K562 (cell line): ENCODE measurements around the gene PADI4. TPM values are rescaled to one million over a fixed set of nuclear protein-coding genes. Genes with fewer than 3 reads are reported as not detected.
A peak's percentile ranks its signal among the peaks of the same experiment; 100 is the strongest.

Experiments used
- ATAC-seq: fragments of 200-7000 bp; cut with Tn5 transposase; 3 replicates; pipeline ENCODE4 v1.9.1; 2020; ENCODE audit warnings: moderate library complexity
- BruUV-seq: library from RNA; stranded (reverse); fragments of 400-500 nt; replicated peaks from 2 replicates; lab custom pipeline; 2021; lab: Mats Ljungman, UMichigan
- CTCF ChIA-PET: fragments of 300-600 bp; formaldehyde crosslinking; extraction: SDS; loops from one replicate; lab custom pipeline; 2021; ENCODE audit warnings: low intra/inter-chr PET ratio; lab: Yijun Ruan, JAX
- POLR2A ChIA-PET: fragments of 300-600, 350-650 bp; sonication (Branson Sonifier 250); formaldehyde crosslinking; extraction: SDS; loops from one replicate; lab custom pipeline; 2021; ENCODE audit warnings: antibody characterized with exemption, inconsistent platforms; lab: Yijun Ruan, JAX
- DNase-seq, 4 experiments: peaks; one replicate each; pipeline versions ENCODE4 v3.0.0 to v3.0.0-alpha.2; 2011 to 2018; ENCODE audit warnings: low spot score in 3 of 4, mixed read lengths in 3 of 4; ENCODE audit errors: extremely low read depth in 1 of 4
- FAIRE-seq: peaks from 2 replicates; lab custom pipeline; 2011; peaks lifted over from hg19 to GRCh38; lab: Jason Lieb, UNC
- H2AFZ ChIP-seq: 2 replicates; pipeline ENCODE4 v1.6.0; 2011; ENCODE audit warnings: low read depth, low read length, control low read depth, inconsistent platforms
- H3K27ac ChIP-seq: fragments of 200-600 bp; 3 replicates; pipeline ENCODE4 v1.8.0; 2011; ENCODE audit warnings: low read depth, mild to moderate bottlenecking, control low read depth, inconsistent platforms, low read length, moderate library complexity, mixed read lengths; ENCODE audit errors: extremely low read depth
- H3K27me3 ChIP-seq, 2 experiments: fragments of 300-600 bp in 1 of 2; 2 replicates in 1 of 2; 3 replicates in 1 of 2; pipeline versions ENCODE4 v1.6.0 to v1.8.0; 2011; ENCODE audit warnings: inconsistent platforms in 2 of 2, low read length in 2 of 2, mild to moderate bottlenecking in 1 of 2, mixed read lengths in 1 of 2, moderate library complexity in 1 of 2; ENCODE audit not compliant: control insufficient read depth in 2 of 2, insufficient read depth in 2 of 2
- H3K36me3 ChIP-seq: fragments of 300-600 bp; 3 replicates; pipeline ENCODE4 v1.8.0; 2011; ENCODE audit warnings: mild to moderate bottlenecking, low read length, inconsistent platforms; ENCODE audit not compliant: control insufficient read depth, insufficient read depth
- H3K4me1 ChIP-seq, 2 experiments: fragments of 200-600 bp in 1 of 2; replicated peaks in 1 of 2; 2 replicates in 1 of 2; 3 replicates in 1 of 2; pipeline versions ENCODE4 v1.5.1 to v1.8.0; 2011; ENCODE audit warnings: inconsistent platforms in 2 of 2, low read length in 2 of 2, mild to moderate bottlenecking in 1 of 2, mixed read lengths in 1 of 2, moderate library complexity in 1 of 2; ENCODE audit not compliant: control insufficient read depth in 2 of 2, insufficient read depth in 2 of 2
- H3K4me2 ChIP-seq: 2 replicates; pipeline ENCODE4 v1.6.1; 2011; ENCODE audit warnings: low read length, control low read depth, inconsistent platforms, mixed read lengths; ENCODE audit not compliant: insufficient read depth
- H3K4me3 ChIP-seq: fragments of 200-600 bp; sonication (generic), shearing (Covaris generic); 2 replicates; pipeline ENCODE4 v1.5.1; 2016; ENCODE audit warnings: control low read depth, inconsistent platforms
- H3K79me2 ChIP-seq: fragments of 200-600 bp; 3 replicates; pipeline ENCODE4 v1.8.0; 2011; ENCODE audit warnings: low read length, inconsistent platforms; ENCODE audit not compliant: control insufficient read depth, insufficient read depth
- H3K9ac ChIP-seq, 2 experiments: 2 replicates each; pipeline versions ENCODE4 v1.6.0 to v1.6.1; 2011; ENCODE audit warnings: low read depth in 2 of 2, low read length in 2 of 2, control low read depth in 1 of 2, inconsistent platforms in 1 of 2, mild to moderate bottlenecking in 1 of 2, mixed read lengths in 1 of 2; ENCODE audit not compliant: insufficient read depth in 1 of 2
- H3K9me1 ChIP-seq: one replicate; pipeline ENCODE4 v1.6.0; 2011; ENCODE audit warnings: inconsistent platforms, mild to moderate bottlenecking, low read length, moderate library complexity; ENCODE audit not compliant: control insufficient read depth, insufficient read depth
- H3K9me3 ChIP-seq: replicated peaks from 2 replicates; pipeline ENCODE4 v1.5.1; 2011; ENCODE audit warnings: low read depth, low read length, inconsistent platforms; ENCODE audit not compliant: control insufficient read depth, insufficient read depth
- H4K20me1 ChIP-seq: replicated peaks from 2 replicates; pipeline ENCODE4 v1.6.1; 2011; ENCODE audit warnings: low read length, inconsistent platforms, mixed read lengths; ENCODE audit not compliant: control insufficient read depth, insufficient read depth
- BRF2 ChIP-seq: IDR thresholded peaks from 3 replicates; pipeline ENCODE4 v1.6.1; 2011; ENCODE audit warnings: borderline replicate concordance, mild to moderate bottlenecking; ENCODE audit not compliant: insufficient read length, insufficient read depth
- CREB1 ChIP-seq, 2 experiments: sonication (generic) in 1 of 2; formaldehyde crosslinking in 1 of 2; IDR thresholded peaks; 2 replicates each; pipeline versions ENCODE4 v1.6.1 to v1.8.0; 2012 to 2022; ENCODE audit warnings: inconsistent platforms in 1 of 2, mild to moderate bottlenecking in 1 of 2, missing genetic modification reagents in 1 of 2, moderate library complexity in 1 of 2
- FOSL1 ChIP-seq: fragments of 200-800 bp; sonication (Bioruptor generic); conservative IDR thresholded peaks from 2 replicates; pipeline ENCODE4 v1.6.1; 2016; ENCODE audit warnings: missing genetic modification characterization, missing compliant biosample characterization
- MAZ ChIP-seq, 2 experiments: fragments of 450-650 bp in 1 of 2; sonication (generic) in 1 of 2; formaldehyde crosslinking; IDR thresholded peaks in 1 of 2; conservative IDR thresholded peaks in 1 of 2; 2 replicates each; pipeline versions ENCODE4 v1.4.0 to v1.5.0; 2020; ENCODE audit warnings: mild to moderate bottlenecking in 1 of 2, missing genetic modification reagents in 1 of 2
- NFXL1 ChIP-seq: fragments of 450-650 bp; formaldehyde crosslinking; IDR thresholded peaks from 2 replicates; pipeline ENCODE4 v1.4.0; 2021; ENCODE audit warnings: mild to moderate bottlenecking
- PHB ChIP-seq: fragments of 250-450 bp; sonication (Bioruptor Pico); IDR thresholded peaks from 2 replicates; pipeline ENCODE4 v1.5.0; 2021
- POLR2AphosphoS2 ChIP-seq: IDR thresholded peaks from 2 replicates; pipeline ENCODE4 v1.6.1; 2012; ENCODE audit warnings: low read length, improper control_type of control experiment
- STAT6 ChIP-seq: sonication (generic); formaldehyde crosslinking; IDR thresholded peaks from 2 replicates; pipeline ENCODE4 v1.8.1; 2023; ENCODE audit warnings: mild to moderate bottlenecking, missing genetic modification reagents
- THRB ChIP-seq: fragments of 450-650 bp; formaldehyde crosslinking; conservative IDR thresholded peaks from 2 replicates; pipeline ENCODE4 v1.4.0; 2022; ENCODE audit warnings: mild to moderate bottlenecking, missing genetic modification characterization
- XRCC5 ChIP-seq: fragments of 200-400 bp; formaldehyde crosslinking; IDR thresholded peaks from 2 replicates; pipeline ENCODE4 v1.6.1; 2017; ENCODE audit warnings: low read depth, mild to moderate bottlenecking, low read length
- ZBTB26 ChIP-seq: fragments of 450-650 bp; formaldehyde crosslinking; IDR thresholded peaks from 2 replicates; pipeline ENCODE4 v1.4.0; 2022; ENCODE audit warnings: missing genetic modification characterization
- ZNF143 ChIP-seq: sonication (generic); formaldehyde crosslinking; IDR thresholded peaks from 2 replicates; pipeline ENCODE4 v1.9.0; 2022; ENCODE audit warnings: mild to moderate bottlenecking, missing genetic modification reagents
- ZNF668 ChIP-seq: fragments of 250-450 bp; sonication (Bioruptor Pico); IDR thresholded peaks from 2 replicates; pipeline ENCODE4 v1.8.0; 2022; ENCODE audit warnings: mild to moderate bottlenecking, inconsistent platforms
- WGBS: fragments of 100-300 bp; shearing (Covaris generic); methylation state at CpG from one replicate; pipeline ENCODE4 v1.1.6; 2016; ENCODE audit warnings: low coverage, mixed read lengths; ENCODE audit not compliant: insufficient coverage; ENCODE audit errors: missing lambda C conversion rate; 5-methylcytosine and 5-hydroxymethylcytosine counted together
- in situ Hi-C: fragments of 300-500 bp; cut with MboI; formaldehyde crosslinking; loops from 4 replicates; pipeline ENCODE4 v1.15.0; 2018; ENCODE audit warnings: inconsistent platforms, mixed read lengths
- intact Hi-C: fragments of 100-400 bp; cut with micrococcal nuclease; formaldehyde crosslinking; loops from 2 replicates; pipeline ENCODE4 v1.14.2; 2022
- polyA plus RNA-seq, 8 experiments: library from polyadenylated mRNA; depleted of rRNA in 4 of 8; stranded (reverse) in 5 of 8; unstranded in 3 of 8; fragments of >200 nt; fragmentation: Nextera tagmentation in 2 of 8; fragmentation: Illumina TruSeq in 1 of 8; extraction: Ambion mirVana in 2 of 8; extraction: Trizol in 1 of 8; gene quantifications; 2 replicates each; pipeline versions ENCODE4 v1.2.1 to v1.2.3, GENCODE V29; 2011 to 2014; ENCODE audit warnings: inconsistent platforms in 1 of 8, missing spikeins in 1 of 8
- total RNA-seq, 7 experiments: library from RNA; depleted of rRNA in 6 of 7; stranded (reverse); fragments of >200 nt in 6 of 7; fragmentation: Illumina TruSeq in 2 of 7; extraction: Trizol in 2 of 7; gene quantifications; 2 replicates each; pipeline versions ENCODE4 v1.2.1 to v1.2.3, GENCODE V29; 2011 to 2021; ENCODE audit warnings: low replicate concordance in 1 of 7

The PADI4 gene
- total and polyA plus RNA-seq, 9 of the 15 experiments (the other 6 are each of a cell fraction or from before 2014, with no cell fraction given), result 0.22 to 0.33 TPM; not detected in 7

GRCh38 chr1:17405898-17406759 lies 98.1 kb downstream of the PADI4 start:
- H3K36me3 ChIP-seq, result peaks cover 51% of the 10 kb centered on the region
- no peaks in the 10 kb centered on the region for H3K27me3 ChIP-seq
- H3K9ac ChIP-seq, result no peak overlapping the region
- in situ Hi-C loops, result loop anchor here (10.0 kb wide), 1 partner anchor 281 kb away; no protein-coding TSS in a partner anchor
- no peaks in the 10 kb centered on the region for H3K9me3 ChIP-seq
- no peak overlapping the region; the same call in 1 of the 2 replicates for H3K4me2 ChIP-seq
- H3K79me2 ChIP-seq, result no peaks in the 10 kb centered on the region
- FAIRE-seq (peak; percentile 93), ATAC-seq (peak; percentile 94), DNase-seq (peak; percentile 81 to 84 (median 82))
- intact Hi-C loops, result loop anchor here (10.0 kb wide), 1 partner anchor 281 kb away; no protein-coding TSS in a partner anchor
- no TSS peak for BruUV-seq
- peaks cover 4% of the 10 kb centered on the region for H3K9me1 ChIP-seq
- POLR2A ChIA-PET, result interaction anchor here (0.6 to 2.6 kb wide), 7 partner anchors 9 to 198 kb away, joined by 3 to 14 read pairs (median 4); no protein-coding TSS in a partner anchor
- H3K27ac ChIP-seq, result no peak overlapping the region
- 53% methylated on average over 15 of the region's 15 CpGs for WGBS
- H2AFZ ChIP-seq, result no peak overlapping the region
- CTCF ChIA-PET, result interaction anchor here (0.6 to 0.8 kb wide), 5 partner anchors 89 to 346 kb away, joined by 3 to 4 read pairs (median 3); no protein-coding TSS in a partner anchor
- H4K20me1 ChIP-seq, result peaks cover 10% of the 10 kb centered on the region; the same call in 1 of the 2 replicates
- peaks cover 13 to 40% of the 10 kb centered on the region in 2 experiments; a peak in 4 of 5 replicates for H3K4me1 ChIP-seq
- no peak overlapping the region for H3K4me3 ChIP-seq
- no peak for TF ChIP-seq BRF2
- TF ChIP-seq XRCC5, result peak; percentile 76; the same call in 1 of the 2 replicates
- TF ChIP-seq ZNF668 (CRISPR knock-in tag), result no peak
- no peak for TF ChIP-seq FOSL1 (tag)
- peak; percentile 35; the same call in 1 of the 2 replicates for TF ChIP-seq ZNF143 (CRISPR knock-in tag)
- no peak for TF ChIP-seq NFXL1 (CRISPR knock-in tag)
- TF ChIP-seq MAZ (CRISPR knock-in tag; conservative IDR thresholded peaks at IDR 0.05 in 1 of 2, IDR thresholded peaks at IDR 0.05 in 1 of 2), result peak in 1 of 2 experiments; percentile 30; a peak in 2 of 4 replicates
- peak; percentile 82; the same call in 1 of the 2 replicates for TF ChIP-seq THRB (CRISPR knock-in tag)
- no peak for TF ChIP-seq STAT6 (CRISPR knock-in tag)
- 0 out of 2 replicates have a peak, but pooled peaks have one; percentile 4 for TF ChIP-seq ZBTB26 (CRISPR knock-in tag)
- TF ChIP-seq PHB, result 0 out of 2 replicates have a peak, but pooled peaks have one; percentile 13
- peak; percentile 95 for TF ChIP-seq POLR2AphosphoS2
- TF ChIP-seq CREB1 (IDR thresholded peaks at IDR 0.05), result 0 out of 2 replicates have a peak, but pooled peaks have one; percentile 25
- no peak for TF ChIP-seq CREB1 (CRISPR knock-in tag; IDR thresholded peaks at IDR 0.05)
